SK-N-DZ (cell line): ENCODE measurements around the gene SMAD3.

Source experiments
- DNase-seq: peaks from one replicate; pipeline ENCODE4 v3.0.0-alpha.2; 2015; ENCODE audit warnings: low spot score

The SMAD3 gene

GRCh38 chr15:67035886-67036285 is 29.5 kb upstream of the SMAD3 start:
- no peak for DNase-seq

- no peak for DNase-seq
These were observed 28.4 kb upstream of the SMAD3 start for GRCh38 chr15:67036775-67037555.

- no peak for DNase-seq
These were observed 27.7 kb upstream of the SMAD3 start for GRCh38 chr15:67037694-67038093.

- no peak for DNase-seq
These were observed 26.7 kb upstream of the SMAD3 start for GRCh38 chr15:67038736-67039135.

- no peak for DNase-seq
These were observed 25.9 kb upstream of the SMAD3 start for GRCh38 chr15:67039384-67040075.

- no peak for DNase-seq
These were observed 25.1 kb upstream of the SMAD3 start for GRCh38 chr15:67040277-67040676.

- DNase-seq, result no peak
These were observed 22.8 kb upstream of the SMAD3 start for GRCh38 chr15:67042551-67043142.

- DNase-seq, result no peak
These were observed 21.2 kb upstream of the SMAD3 start for GRCh38 chr15:67043939-67044771.

- DNase-seq, result no peak
These were observed 18.2 kb upstream of the SMAD3 start for GRCh38 chr15:67047149-67047661.

GRCh38 chr15:67048281-67049279 is 16.8 kb upstream of the SMAD3 start:
- no peak for DNase-seq

- DNase-seq, result no peak
These were observed 15.9 kb upstream of the SMAD3 start for GRCh38 chr15:67049351-67050044.

- DNase-seq, result no peak
These were observed 15.3 kb upstream of the SMAD3 start for GRCh38 chr15:67050062-67050461.

GRCh38 chr15:67050522-67051087 is 14.8 kb upstream of the SMAD3 start:
- DNase-seq, result no peak

GRCh38 chr15:67051088-67052045 is 14.0 kb upstream of the SMAD3 start:
- no peak for DNase-seq

GRCh38 chr15:67054676-67055075 is 10.7 kb upstream of the SMAD3 start:
- no peak for DNase-seq

- no peak for DNase-seq
These were observed 6.3 kb upstream of the SMAD3 start for GRCh38 chr15:67059127-67059553.

GRCh38 chr15:67061811-67062368 is 3.5 kb upstream of the SMAD3 start:
- no peak for DNase-seq
